ENCODE measurements around the gene PRKCH.

The PRKCH gene

DNA sequence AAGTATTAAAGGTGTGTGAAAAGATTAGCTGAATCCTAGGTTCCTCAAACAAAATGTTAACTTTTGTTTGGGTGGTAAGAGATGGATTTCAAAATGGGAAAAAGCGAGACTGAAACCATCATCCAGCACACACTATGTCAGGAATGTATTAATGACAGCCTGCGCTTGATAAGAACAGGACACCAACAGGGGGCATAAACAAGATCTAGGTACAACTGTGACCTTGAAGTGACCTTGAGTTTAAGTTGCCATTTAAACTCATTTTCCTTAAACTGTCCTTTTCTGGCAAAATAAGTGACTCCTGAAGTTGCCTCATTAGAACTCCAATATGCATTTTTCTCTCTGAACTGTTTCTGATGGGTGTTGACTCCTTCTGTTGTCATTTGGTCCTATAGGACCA lies 17.1 kb downstream of the PRKCH start:
- no peak for DNase-seq

GRCh38 chr14:61341275-61342206 lies 20.2 kb downstream of the PRKCH start:
- DNase-seq = no peak

- no peak for DNase-seq
Measured at GRCh38 chr14:61342486-61342885, 21.1 kb downstream of the PRKCH start.

- no peak for DNase-seq
Measured at GRCh38 chr14:61342932-61343331, 21.6 kb downstream of the PRKCH start.

DNA sequence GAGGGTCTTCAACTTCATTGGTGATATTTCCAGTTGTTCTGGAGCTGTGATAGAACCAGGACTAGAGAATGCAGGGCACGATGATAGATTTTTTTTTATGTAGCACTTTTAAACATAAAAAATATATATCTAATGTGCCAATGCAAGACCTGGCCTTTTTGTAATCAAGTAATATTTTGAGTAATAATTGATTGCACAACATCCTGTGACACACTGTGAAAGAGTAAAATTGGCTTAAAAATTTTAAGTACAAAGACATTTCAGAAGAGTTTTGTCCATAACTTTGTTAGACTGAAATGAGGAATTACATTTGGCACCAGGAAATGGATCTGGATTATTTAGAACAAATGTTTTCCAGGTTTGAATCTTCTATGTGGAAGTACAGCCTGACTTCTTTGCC lies 22.1 kb downstream of the PRKCH start:
- no peak for DNase-seq

- DNase-seq = no peak
Measured at GRCh38 chr14:61343991-61344405, 22.6 kb downstream of the PRKCH start.

DNA sequence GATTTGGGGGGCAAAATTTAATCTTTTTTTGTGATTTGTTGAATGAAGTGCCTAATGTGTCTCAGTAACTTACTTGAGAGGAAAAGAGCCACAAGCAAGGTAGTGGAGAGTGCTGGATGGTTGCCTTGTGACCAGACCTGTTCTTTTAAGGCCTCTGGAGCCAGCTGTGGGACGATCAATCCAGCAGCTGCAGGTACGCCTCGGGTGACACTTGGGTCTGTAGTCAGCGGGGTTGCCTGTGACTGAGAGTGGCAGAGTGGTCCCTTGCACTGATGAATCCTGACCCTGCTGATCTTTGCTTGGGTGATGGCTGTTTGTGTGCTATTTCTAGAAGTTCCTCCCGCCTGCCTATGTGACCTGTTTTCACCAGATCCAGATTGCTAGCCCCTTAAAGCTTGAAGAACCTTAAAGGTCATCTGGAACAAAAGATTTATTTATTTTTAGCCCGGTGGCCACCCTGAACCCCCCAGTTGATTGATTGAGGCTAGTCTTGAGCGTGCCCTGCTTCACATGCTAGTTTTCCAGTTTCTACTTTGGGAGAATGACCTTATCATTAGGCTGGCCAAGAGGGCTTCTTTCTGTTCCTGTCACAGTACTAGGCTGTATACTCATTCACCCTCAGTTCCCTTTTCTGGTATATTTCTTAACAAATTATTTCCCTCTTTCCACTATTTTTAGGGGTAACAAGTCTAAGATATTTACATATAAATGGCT lies 23.2 kb downstream of the PRKCH start:
- no peak for DNase-seq

DNA sequence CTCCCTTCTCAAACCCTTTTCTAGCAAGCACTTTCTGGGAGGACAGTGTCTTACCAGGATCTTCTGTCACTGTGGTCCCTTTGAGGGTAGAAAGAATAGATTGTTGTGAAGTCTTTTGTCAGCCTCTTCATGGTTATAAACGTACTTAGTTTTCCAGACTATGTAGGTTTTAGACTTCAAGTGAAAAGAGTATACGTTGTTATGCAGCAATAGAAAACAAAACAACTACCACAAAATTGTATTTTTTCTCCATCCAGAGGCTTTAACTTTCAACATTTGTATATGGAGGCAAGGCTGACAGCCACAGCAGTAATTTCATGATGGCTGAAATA lies 23.7 kb downstream of the PRKCH start:
- no peak for DNase-seq

- DNase-seq = no peak
Measured at GRCh38 chr14:61346221-61346620, 24.8 kb downstream of the PRKCH start.

DNA sequence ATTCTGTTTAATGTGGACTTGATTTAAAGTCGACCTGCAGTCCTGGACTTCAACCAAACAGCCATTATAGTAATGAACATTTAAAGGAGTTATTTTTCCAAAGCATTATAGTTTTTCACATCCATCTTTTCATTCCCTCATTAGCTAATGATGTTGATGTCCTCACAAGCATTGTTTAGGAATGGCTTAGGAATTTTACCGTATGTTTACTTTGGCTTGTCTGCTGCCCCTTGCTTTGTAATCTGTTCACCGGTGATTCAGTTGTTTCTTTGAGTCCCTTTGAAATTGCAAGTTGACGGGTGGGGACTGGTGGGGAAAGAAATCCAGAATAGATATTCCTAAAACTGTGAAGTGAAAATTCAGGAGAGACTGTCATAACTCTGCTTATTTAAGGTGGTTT lies 25.4 kb downstream of the PRKCH start:
- no peak for DNase-seq

DNA sequence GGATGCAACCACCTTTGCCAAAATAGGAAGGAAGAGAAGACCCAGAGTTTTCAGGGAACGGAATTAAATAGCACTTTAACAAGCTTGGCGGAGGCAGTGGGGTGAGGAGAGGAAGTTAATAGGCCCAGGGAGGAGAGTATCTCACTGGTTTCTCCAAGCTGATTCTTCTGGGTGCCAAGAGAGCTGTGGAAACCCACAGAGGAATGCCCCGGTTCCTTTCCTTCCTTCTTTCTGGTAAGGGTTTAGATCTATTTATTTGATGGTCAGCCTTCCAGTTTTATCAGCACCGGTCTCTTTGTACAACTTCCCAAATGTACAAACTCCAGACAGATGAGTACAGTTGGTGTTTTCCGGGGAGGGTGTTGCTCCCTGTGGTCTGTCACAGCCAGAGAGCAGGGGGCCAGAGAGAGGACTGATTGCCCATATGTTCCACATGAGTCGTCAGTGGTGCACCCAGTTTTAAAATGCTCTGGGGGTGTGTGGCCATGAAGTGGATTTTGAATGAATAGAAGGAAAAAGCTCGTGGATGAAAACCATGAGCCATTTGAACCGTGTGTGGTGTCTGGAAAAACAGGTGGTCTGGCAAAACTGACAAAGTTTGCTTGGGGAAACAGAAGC lies 26.6 kb downstream of the PRKCH start:
- DNase-seq = no peak

DNA sequence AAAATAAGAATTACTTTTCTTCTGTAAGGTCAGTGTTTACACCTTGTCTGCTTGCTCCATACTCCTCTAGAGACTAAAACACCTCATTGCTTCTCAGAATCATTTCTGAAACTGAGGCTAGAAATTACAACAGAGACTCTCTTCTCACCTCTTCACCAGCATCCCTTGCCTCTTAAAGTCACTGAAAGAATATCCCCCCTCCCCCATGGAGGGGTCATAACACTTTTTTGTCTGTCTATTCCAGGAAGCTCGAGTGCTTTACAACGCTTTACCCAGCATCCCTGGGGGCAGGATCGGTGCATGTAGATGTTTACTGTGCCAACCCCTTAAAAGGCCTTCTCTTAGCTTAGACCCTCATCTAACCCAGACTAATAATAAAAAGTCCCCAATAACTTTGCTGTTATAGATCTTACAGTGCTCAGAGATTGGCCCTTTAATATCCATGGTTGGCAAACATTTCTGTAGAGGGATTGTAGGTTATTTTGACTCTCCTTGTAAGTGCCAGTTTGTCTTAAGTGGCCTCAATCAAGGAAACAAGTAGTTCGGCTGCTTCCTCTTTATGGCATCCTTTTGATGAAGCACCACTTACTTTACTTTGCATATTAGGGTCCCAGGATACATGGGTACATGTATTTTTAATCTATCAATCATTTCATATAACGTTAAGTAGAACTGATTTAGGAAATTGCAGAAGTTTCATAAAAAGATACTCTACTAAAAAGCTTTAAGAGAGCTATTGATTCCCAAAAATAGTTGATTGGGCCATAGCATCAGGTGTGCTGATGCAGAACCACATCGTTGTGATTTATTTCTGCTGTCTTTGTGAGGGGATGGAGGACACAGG lies 29.3 kb downstream of the PRKCH start:
- no peak for DNase-seq

GRCh38 chr14:61351477-61351876 lies 30.1 kb downstream of the PRKCH start:
- no peak for DNase-seq

GRCh38 chr14:61355892-61356325 lies 34.5 kb downstream of the PRKCH start:
- no peak for DNase-seq

- DNase-seq = no peak
Measured at GRCh38 chr14:61357123-61357522, 35.7 kb downstream of the PRKCH start.

DNA sequence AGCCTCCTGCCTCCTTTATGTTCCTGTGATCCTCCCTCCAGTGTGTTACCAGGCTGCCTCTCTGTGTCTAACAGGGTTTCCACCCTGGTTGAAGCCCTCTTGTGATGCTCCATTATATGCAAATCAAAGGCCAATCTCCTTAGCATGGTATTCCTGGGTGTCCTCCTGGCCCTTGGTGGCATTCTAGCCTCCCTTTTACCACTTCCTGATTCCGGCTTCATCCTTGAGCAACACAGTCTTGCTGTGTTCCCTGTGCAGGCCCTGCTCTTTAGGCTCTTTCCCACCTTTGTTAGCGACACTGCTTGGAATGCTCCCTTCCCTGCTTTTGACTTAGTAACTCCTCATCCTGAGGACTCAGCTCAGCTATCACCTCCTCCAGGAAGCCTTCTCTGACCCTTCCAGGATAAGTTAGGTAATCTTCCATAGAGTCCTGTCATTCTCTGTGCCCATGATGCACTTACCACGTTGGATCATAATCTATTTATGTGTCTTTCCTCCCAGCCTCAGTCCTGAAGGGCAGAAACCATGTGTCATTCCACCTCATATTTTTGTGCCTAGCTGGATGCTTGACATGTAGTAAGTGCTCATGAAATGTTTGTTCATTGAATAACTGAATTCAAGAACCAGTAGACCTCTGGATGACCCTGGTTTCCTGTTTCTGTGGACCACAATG lies 37.3 kb downstream of the PRKCH start:
- DNase-seq = no peak

DNA sequence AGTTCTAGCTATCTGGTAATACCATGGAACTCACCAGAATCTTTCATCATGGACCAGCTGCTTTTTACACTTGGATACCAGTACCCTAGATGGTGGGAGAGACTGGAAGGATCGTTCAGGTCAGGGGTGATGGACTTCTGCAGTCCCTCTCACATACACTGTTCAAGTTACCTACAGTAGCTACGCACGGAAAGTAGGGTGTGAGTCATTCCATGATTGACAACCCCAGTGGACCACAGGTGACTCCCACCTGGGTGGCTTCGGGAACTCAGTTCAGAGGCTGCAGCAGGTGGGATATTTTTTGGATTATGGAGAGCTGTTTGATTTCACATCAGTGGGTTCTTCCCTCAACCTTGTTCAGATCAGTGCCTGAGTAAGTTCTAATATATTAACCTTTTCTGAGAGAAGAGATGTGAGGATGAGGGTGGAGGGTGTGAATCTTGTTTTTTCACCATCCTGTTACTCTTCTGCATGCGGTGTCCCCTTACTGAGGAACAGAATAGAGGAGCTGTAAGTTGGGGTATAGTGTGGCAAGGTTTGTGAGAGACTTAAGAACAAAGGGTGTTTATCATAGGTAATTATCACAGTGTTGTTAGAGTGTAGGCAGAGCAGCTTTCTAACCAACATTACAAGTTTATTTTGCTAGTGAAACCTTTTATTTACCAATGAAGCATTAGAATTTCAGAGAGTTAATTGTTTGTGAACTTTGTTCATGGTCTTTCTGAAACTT lies 39.6 kb downstream of the PRKCH start:
- DNase-seq = no peak

GRCh38 chr14:61362072-61362750 lies 40.8 kb downstream of the PRKCH start:
- no peak for DNase-seq

DNA sequence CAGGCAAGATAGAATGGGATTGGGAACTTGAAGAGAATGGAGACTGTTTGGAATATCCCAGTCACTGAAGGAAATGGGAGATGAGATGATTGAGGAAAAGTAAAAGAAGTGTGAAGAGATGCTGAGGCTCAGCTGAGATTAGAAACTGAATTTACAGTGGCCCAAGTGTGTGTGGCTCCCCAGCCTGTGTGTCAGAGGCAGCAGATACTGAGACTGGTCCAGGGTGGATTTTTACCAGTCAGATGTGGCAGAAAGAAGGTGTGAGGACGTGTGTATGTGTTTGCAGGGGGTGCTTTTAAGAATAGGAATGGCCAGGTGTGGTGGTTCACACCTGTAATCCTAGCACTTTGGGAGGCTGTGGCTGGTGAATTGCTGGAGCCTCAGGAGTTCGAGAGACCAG lies 42.9 kb downstream of the PRKCH start:
- no peak for DNase-seq

DNA sequence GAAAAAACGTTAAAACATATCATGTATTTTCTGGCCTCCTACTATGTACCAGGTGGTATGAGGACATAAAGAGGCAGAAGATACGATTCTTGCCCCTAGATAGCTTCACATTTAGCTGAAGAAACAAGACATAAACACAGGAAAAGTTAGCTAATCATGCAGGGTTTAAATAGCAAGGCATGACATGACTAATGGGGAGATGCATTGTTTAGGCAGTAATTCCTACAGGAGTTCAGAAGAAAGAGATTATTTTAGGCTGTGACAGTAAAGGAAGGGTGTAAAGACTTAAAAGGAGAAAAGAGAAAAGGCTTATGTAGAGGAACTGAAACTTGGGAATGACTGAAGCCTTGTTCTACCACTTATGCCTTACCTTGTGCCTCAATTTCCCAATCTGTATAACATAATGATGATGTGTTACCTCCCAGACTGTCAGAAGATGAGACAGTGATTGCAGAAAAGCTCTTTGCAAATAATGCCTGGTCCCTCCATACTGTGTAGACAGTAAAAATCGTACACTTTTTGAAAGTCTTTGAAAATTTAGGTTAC lies 44.4 kb downstream of the PRKCH start:
- no peak for DNase-seq
